OCI-LY1 (cell line): ENCODE data around the gene SEMA3D.

ENCODE experiments used
- H2AFZ ChIP-seq: fragments of 200-600 bp; sonication (generic), shearing (Covaris generic); 2 replicates; pipeline ENCODE4 v1.6.0; 2014; ENCODE audit warnings: antibody characterized with exemption, mild to moderate bottlenecking, low read length
- H3F3A ChIP-seq: fragments of 200-600 bp; sonication (generic), shearing (Covaris generic); 2 replicates; pipeline ENCODE4 v1.6.0; 2014; ENCODE audit warnings: mild to moderate bottlenecking, antibody characterized with exemption, low read length, moderate library complexity; ENCODE audit not compliant: insufficient read depth
- H3K27ac ChIP-seq: fragments of 200-600 bp; sonication (generic); 2 replicates; pipeline ENCODE4 v1.5.1; 2014; ENCODE audit warnings: low read length, mixed run types, mild to moderate bottlenecking, low read depth; ENCODE audit not compliant: poor library complexity, severe bottlenecking
- H3K27me3 ChIP-seq: fragments of 200-600 bp; sonication (generic); 2 replicates; pipeline ENCODE4 v1.6.0; 2014; ENCODE audit warnings: antibody characterized with exemption, mild to moderate bottlenecking, low read length, moderate library complexity; ENCODE audit not compliant: insufficient read depth
- H3K36me3 ChIP-seq: fragments of 200-600 bp; sonication (generic); 2 replicates; pipeline ENCODE4 v1.6.1; 2014; ENCODE audit warnings: mild to moderate bottlenecking, antibody characterized with exemption, low read length, moderate library complexity, mixed read lengths; ENCODE audit not compliant: insufficient read depth
- H3K4me1 ChIP-seq: fragments of 200-600 bp; sonication (generic); 2 replicates; pipeline ENCODE4 v1.5.1; 2014; ENCODE audit warnings: mild to moderate bottlenecking, low read length, moderate library complexity; ENCODE audit not compliant: insufficient read depth, severe bottlenecking
- H3K4me2 ChIP-seq: fragments of 200-600 bp; sonication (generic), shearing (Covaris generic); 2 replicates; pipeline ENCODE4 v1.6.1; 2014; ENCODE audit warnings: low read length
- H3K4me3 ChIP-seq: fragments of 200-600 bp; sonication (generic); 2 replicates; pipeline ENCODE4 v1.5.1; 2014; ENCODE audit warnings: low read length, low read depth, mild to moderate bottlenecking, mixed read lengths; ENCODE audit not compliant: poor library complexity, severe bottlenecking
- H3K79me2 ChIP-seq: fragments of 200-600 bp; shearing (Covaris generic); 2 replicates; pipeline ENCODE4 v1.6.1; 2016; ENCODE audit warnings: mixed run types, low read length, mixed read lengths; ENCODE audit not compliant: insufficient read depth
- H3K9ac ChIP-seq: fragments of 200-600 bp; sonication (generic), shearing (Covaris generic); 2 replicates; pipeline ENCODE4 v1.6.1; 2014; ENCODE audit warnings: mild to moderate bottlenecking, low read length, mixed read lengths
- H3K9me2 ChIP-seq: fragments of 200-600 bp; sonication (generic), shearing (Covaris generic); 2 replicates; pipeline ENCODE4 v1.6.1; 2014; ENCODE audit warnings: low read depth, mild to moderate bottlenecking, low read length, mixed read lengths
- H3K9me3 ChIP-seq: fragments of 200-600 bp; shearing (Covaris generic); 2 replicates; pipeline ENCODE4 v1.6.1; 2014; ENCODE audit warnings: low read length, mixed read lengths
- H4K20me1 ChIP-seq: fragments of 200-600 bp; sonication (generic), shearing (Covaris generic); 2 replicates; pipeline ENCODE4 v1.6.0; 2016; ENCODE audit warnings: mild to moderate bottlenecking, low read length; ENCODE audit not compliant: insufficient read depth
- EZH2 ChIP-seq: fragments of 200-600 bp; sonication (generic), shearing (Covaris generic); IDR thresholded peaks from 2 replicates; pipeline ENCODE4 v1.8.0; 2017; ENCODE audit warnings: borderline replicate concordance, mixed run types, mild to moderate bottlenecking, antibody characterized with exemption, low read length, moderate library complexity, mixed read lengths
- TF ChIP-seq, protein P1 (sequence below): fragments of 200-600 bp; sonication (generic), shearing (Covaris generic); IDR thresholded peaks from 2 replicates; pipeline ENCODE4 v1.5.1; 2017; ENCODE audit warnings: mild to moderate bottlenecking, antibody characterized with exemption, low read length, moderate library complexity, mixed read lengths

SEMA3D gene

DNA sequence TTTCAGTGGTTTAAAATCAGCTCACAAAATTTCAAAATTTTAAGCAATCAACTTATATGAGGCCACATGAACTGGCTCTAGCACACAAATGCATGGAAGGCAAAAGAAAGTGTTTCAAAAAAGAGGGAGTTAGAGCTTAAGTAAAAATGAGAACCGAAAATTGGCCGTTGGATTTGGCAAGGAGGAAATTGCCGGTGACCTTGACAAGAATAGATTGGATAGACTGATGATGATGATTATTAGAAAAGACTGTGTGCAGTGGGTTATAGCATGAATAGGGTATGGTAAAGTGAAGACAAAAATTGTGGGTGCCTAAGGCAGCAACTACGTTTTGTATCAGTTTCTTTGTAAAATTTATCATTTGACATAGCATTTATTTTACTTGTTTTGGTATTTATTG lies 175.7 kb downstream of the SEMA3D start:
- no peak overlapping the region for H2AFZ ChIP-seq
- H4K20me1 ChIP-seq: no peaks in the 10 kb centered on the region
- no peaks in the 10 kb centered on the region for H3K79me2 ChIP-seq
- H3K4me3 ChIP-seq: no peak overlapping the region
- H3K4me1 ChIP-seq: no peaks in the 10 kb centered on the region
- H3K36me3 ChIP-seq: no peaks in the 10 kb centered on the region
- TF ChIP-seq EZH2: no peak
- TF ChIP-seq, protein P1, sequence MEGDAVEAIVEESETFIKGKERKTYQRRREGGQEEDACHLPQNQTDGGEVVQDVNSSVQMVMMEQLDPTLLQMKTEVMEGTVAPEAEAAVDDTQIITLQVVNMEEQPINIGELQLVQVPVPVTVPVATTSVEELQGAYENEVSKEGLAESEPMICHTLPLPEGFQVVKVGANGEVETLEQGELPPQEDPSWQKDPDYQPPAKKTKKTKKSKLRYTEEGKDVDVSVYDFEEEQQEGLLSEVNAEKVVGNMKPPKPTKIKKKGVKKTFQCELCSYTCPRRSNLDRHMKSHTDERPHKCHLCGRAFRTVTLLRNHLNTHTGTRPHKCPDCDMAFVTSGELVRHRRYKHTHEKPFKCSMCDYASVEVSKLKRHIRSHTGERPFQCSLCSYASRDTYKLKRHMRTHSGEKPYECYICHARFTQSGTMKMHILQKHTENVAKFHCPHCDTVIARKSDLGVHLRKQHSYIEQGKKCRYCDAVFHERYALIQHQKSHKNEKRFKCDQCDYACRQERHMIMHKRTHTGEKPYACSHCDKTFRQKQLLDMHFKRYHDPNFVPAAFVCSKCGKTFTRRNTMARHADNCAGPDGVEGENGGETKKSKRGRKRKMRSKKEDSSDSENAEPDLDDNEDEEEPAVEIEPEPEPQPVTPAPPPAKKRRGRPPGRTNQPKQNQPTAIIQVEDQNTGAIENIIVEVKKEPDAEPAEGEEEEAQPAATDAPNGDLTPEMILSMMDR: no peak
- H3K9me2 ChIP-seq: no peaks in the 10 kb centered on the region
- no peak overlapping the region for H3K27ac ChIP-seq
- no peak overlapping the region for H3K4me2 ChIP-seq
- H3K9ac ChIP-seq: no peak overlapping the region
- H3K27me3 ChIP-seq: no peaks in the 10 kb centered on the region
- no peaks in the 10 kb centered on the region for H3F3A ChIP-seq
- no peaks in the 10 kb centered on the region for H3K9me3 ChIP-seq

GRCh38 chr7:85010306-85010705 lies 176.6 kb downstream of the SEMA3D start:
- H3K4me2 ChIP-seq: no peak overlapping the region
- no peaks in the 10 kb centered on the region for H3F3A ChIP-seq
- no peak overlapping the region for H3K27ac ChIP-seq
- no peaks in the 10 kb centered on the region for H3K27me3 ChIP-seq
- H3K9ac ChIP-seq: no peak overlapping the region
- no peaks in the 10 kb centered on the region for H3K4me1 ChIP-seq
- no peaks in the 10 kb centered on the region for H4K20me1 ChIP-seq
- H3K4me3 ChIP-seq: no peak overlapping the region
- TF ChIP-seq, protein P1: no peak
- no peak for TF ChIP-seq EZH2
- H2AFZ ChIP-seq: no peak overlapping the region
- no peaks in the 10 kb centered on the region for H3K9me2 ChIP-seq
- H3K36me3 ChIP-seq: no peaks in the 10 kb centered on the region
- H3K9me3 ChIP-seq: no peaks in the 10 kb centered on the region
- no peaks in the 10 kb centered on the region for H3K79me2 ChIP-seq

DNA sequence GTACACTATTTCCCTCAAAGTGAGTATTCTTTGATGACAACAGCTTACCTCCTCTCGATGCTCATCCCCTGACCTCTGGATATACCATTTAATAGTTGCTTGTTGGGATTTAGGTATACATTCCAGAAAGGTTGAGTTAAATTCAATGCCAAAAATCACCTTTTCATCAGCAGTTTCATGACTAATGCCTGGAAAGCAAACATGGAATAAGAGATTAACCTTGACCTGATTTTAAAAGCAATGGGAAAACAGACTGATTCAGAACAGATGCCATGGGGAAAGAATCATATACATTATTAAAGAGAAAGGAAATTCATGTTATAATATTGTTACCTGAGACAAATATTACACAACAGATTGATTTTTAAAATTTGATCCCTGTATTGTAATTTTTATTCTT lies 180.1 kb downstream of the SEMA3D start:
- no peak overlapping the region for H3K4me3 ChIP-seq
- H3K9ac ChIP-seq: no peak overlapping the region
- H3F3A ChIP-seq: no peaks in the 10 kb centered on the region
- no peaks in the 10 kb centered on the region for H3K4me1 ChIP-seq
- H3K27me3 ChIP-seq: no peaks in the 10 kb centered on the region
- no peaks in the 10 kb centered on the region for H3K9me3 ChIP-seq
- TF ChIP-seq EZH2: no peak
- TF ChIP-seq, protein P1: no peak
- H4K20me1 ChIP-seq: no peaks in the 10 kb centered on the region
- no peaks in the 10 kb centered on the region for H3K36me3 ChIP-seq
- H2AFZ ChIP-seq: no peak overlapping the region
- H3K9me2 ChIP-seq: no peaks in the 10 kb centered on the region
- no peaks in the 10 kb centered on the region for H3K79me2 ChIP-seq
- no peak overlapping the region for H3K27ac ChIP-seq
- no peak overlapping the region for H3K4me2 ChIP-seq
